Retinal pigment epithelial cell (primary cell): ENCODE results near the gene MLKL.

Source experiments
- DNase-seq: peaks from one replicate; pipeline ENCODE4 v3.0.0-alpha.2; 2010; ENCODE audit warnings: low read depth
- H3K4me3 ChIP-seq: 2 replicates; pipeline ENCODE4 v1.5.1; 2011; ENCODE audit warnings: mild to moderate bottlenecking, low read length, control low read depth, moderate library complexity
- CTCF ChIP-seq: conservative IDR thresholded peaks from 2 replicates; pipeline ENCODE4 v1.5.1; 2011; ENCODE audit warnings: low read depth, low read length, control low read depth, inconsistent platforms

MLKL gene

DNA sequence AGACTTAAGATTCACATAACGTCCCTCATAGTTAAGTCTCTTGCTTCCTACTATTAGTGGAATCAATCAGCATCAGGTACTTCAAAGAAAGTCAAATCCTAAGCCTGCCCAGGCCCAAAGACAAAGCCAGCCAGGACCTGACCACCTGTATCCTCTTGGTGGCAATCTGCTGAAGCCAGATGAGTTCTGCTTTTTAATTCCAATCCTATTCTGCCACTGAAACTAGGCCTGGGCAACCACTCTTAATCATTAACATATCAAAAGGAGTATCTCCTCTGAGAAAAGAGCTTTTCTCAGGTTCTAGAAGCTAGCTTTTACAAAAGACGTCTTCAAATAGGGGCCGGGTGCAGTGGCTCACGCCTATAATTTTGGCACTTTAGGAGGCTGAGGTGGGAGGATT, 78.7 kb downstream of the MLKL start:
- DNase-seq = no peak
- no peak overlapping the region for H3K4me3 ChIP-seq
- TF ChIP-seq CTCF = no peak
